Measurements from ENCODE around the gene CHMP4B.

CHMP4B gene

GRCh38 chr20:33840160-33840559 is 29.0 kb downstream of the CHMP4B start:
- Histone ChIP-seq H3K4me1 (ENCODE audit: control insufficient read depth, low read length) (peaks cover 27% of the 10 kb centered on the region), H3K9me2 (replicated peaks; ENCODE audit: control insufficient read depth, low read length) (no peaks in the 10 kb centered on the region), H3K27me3 (ENCODE audit: control insufficient read depth, low read length) (no peaks in the 10 kb centered on the region), H3K9me3 (ENCODE audit: control insufficient read depth, insufficient read depth, low read length) (no peaks in the 10 kb centered on the region), H4K20me1 (ENCODE audit: control insufficient read depth, insufficient read depth, low read depth, low read length) (peaks cover 14% of the 10 kb centered on the region; the same call in 1 of the 2 replicates), H3K27ac (ENCODE audit: low read depth, low read length) (no peak overlapping the region), H3K79me2 (ENCODE audit: control insufficient read depth, low read length) (peaks cover 98% of the 10 kb centered on the region), H3K4me3 (ENCODE audit: low read length) (no peak overlapping the region), H3K4me2 (ENCODE audit: low read length) (no peak overlapping the region), H3F3A (ENCODE audit: control insufficient read depth, insufficient read depth) (no peaks in the 10 kb centered on the region), H3K36me3 (ENCODE audit: control insufficient read depth, low read length) (no peaks in the 10 kb centered on the region)
- TF ChIP-seq CTCF (IDR thresholded peaks at IDR 0.05; ENCODE audit: low read depth, low read length, poor library complexity, severe bottlenecking) (no peak), EZH2phosphoT487 (IDR thresholded peaks at IDR 0.05; ENCODE audit: borderline replicate concordance, low read length) (no peak)

GRCh38 chr20:33840759-33841435 is 29.7 kb downstream of the CHMP4B start:
- H3K79me2 ChIP-seq (ENCODE audit: control insufficient read depth, low read length): peaks cover 98% of the 10 kb centered on the region
- no peaks in the 10 kb centered on the region for H3F3A ChIP-seq (ENCODE audit: control insufficient read depth, insufficient read depth)
- no peaks in the 10 kb centered on the region for H3K9me3 ChIP-seq (ENCODE audit: control insufficient read depth, insufficient read depth, low read length)
- H3K27ac ChIP-seq (ENCODE audit: low read depth, low read length): no peak overlapping the region
- no peak overlapping the region for H3K4me3 ChIP-seq (ENCODE audit: low read length)
- H3K4me1 ChIP-seq (ENCODE audit: control insufficient read depth, low read length): peaks cover 27% of the 10 kb centered on the region
- H3K9me2 ChIP-seq (replicated peaks; ENCODE audit: control insufficient read depth, low read length): no peaks in the 10 kb centered on the region
- no peaks in the 10 kb centered on the region for H3K27me3 ChIP-seq (ENCODE audit: control insufficient read depth, low read length)
- H3K36me3 ChIP-seq (ENCODE audit: control insufficient read depth, low read length): no peaks in the 10 kb centered on the region
- H4K20me1 ChIP-seq (ENCODE audit: control insufficient read depth, insufficient read depth, low read depth, low read length): peaks cover 14% of the 10 kb centered on the region; the same call in 1 of the 2 replicates
- no peak overlapping the region for H3K4me2 ChIP-seq (ENCODE audit: low read length)
- no peak for TF ChIP-seq CTCF (IDR thresholded peaks at IDR 0.05; ENCODE audit: low read depth, low read length, poor library complexity, severe bottlenecking)
- TF ChIP-seq EZH2phosphoT487 (IDR thresholded peaks at IDR 0.05; ENCODE audit: borderline replicate concordance, low read length): no peak

GRCh38 chr20:33841436-33841799 is 30.3 kb downstream of the CHMP4B start:
- H3K36me3 ChIP-seq (ENCODE audit: control insufficient read depth, low read length): no peaks in the 10 kb centered on the region
- H3K4me2 ChIP-seq (ENCODE audit: low read length): no peak overlapping the region
- no peak overlapping the region for H3K4me3 ChIP-seq (ENCODE audit: low read length)
- H3K27ac ChIP-seq (ENCODE audit: low read depth, low read length): no peak overlapping the region
- peaks cover 14% of the 10 kb centered on the region; the same call in 1 of the 2 replicates for H4K20me1 ChIP-seq (ENCODE audit: control insufficient read depth, insufficient read depth, low read depth, low read length)
- TF ChIP-seq EZH2phosphoT487 (IDR thresholded peaks at IDR 0.05; ENCODE audit: borderline replicate concordance, low read length) (no peak), CTCF (IDR thresholded peaks at IDR 0.05; ENCODE audit: low read depth, low read length, poor library complexity, severe bottlenecking) (no peak)
- H3K79me2 ChIP-seq (ENCODE audit: control insufficient read depth, low read length): peaks cover 98% of the 10 kb centered on the region
- no peaks in the 10 kb centered on the region for H3K27me3 ChIP-seq (ENCODE audit: control insufficient read depth, low read length)
- no peaks in the 10 kb centered on the region for H3K9me3 ChIP-seq (ENCODE audit: control insufficient read depth, insufficient read depth, low read length)
- no peaks in the 10 kb centered on the region for H3K9me2 ChIP-seq (replicated peaks; ENCODE audit: control insufficient read depth, low read length)
- peaks cover 27% of the 10 kb centered on the region for H3K4me1 ChIP-seq (ENCODE audit: control insufficient read depth, low read length)
- no peaks in the 10 kb centered on the region for H3F3A ChIP-seq (ENCODE audit: control insufficient read depth, insufficient read depth)
